Astrocyte (in vitro differentiated cells and primary cell): ENCODE measurements around the gene STK35. TPM values are rescaled to one million over a fixed set of nuclear protein-coding genes. Genes with fewer than 3 reads are reported as not detected.

ENCODE experiments used
- DNase-seq: peaks from one replicate; pipeline ENCODE4 v3.0.0-alpha.2; 2010; ENCODE audit warnings: low read depth
- FAIRE-seq: peaks from 2 replicates; lab custom pipeline; 2011; peaks lifted over from hg19 to GRCh38; lab: Jason Lieb, UNC
- H2AFZ ChIP-seq: 2 replicates; pipeline ENCODE4 v1.6.0; 2012; ENCODE audit warnings: low read depth, low read length, inconsistent platforms
- H3K27ac ChIP-seq: 2 replicates; pipeline ENCODE4 v1.5.1; 2011; ENCODE audit warnings: low read depth, low read length, inconsistent platforms
- H3K27me3 ChIP-seq: 2 replicates; pipeline ENCODE4 v1.6.0; 2011; ENCODE audit warnings: low read length, inconsistent platforms; ENCODE audit not compliant: insufficient read depth
- H3K36me3 ChIP-seq: 2 replicates; pipeline ENCODE4 v1.5.1; 2011; ENCODE audit warnings: low read length, inconsistent platforms; ENCODE audit not compliant: insufficient read depth
- H3K4me1 ChIP-seq: 2 replicates; pipeline ENCODE4 v1.5.1; 2011; ENCODE audit warnings: low read length, inconsistent platforms; ENCODE audit not compliant: insufficient read depth
- H3K4me2 ChIP-seq: 2 replicates; pipeline ENCODE4 v1.6.0; 2012; ENCODE audit warnings: low read length, inconsistent platforms
- H3K4me3 ChIP-seq: 2 replicates; pipeline ENCODE4 v1.5.1; 2011; ENCODE audit warnings: low read depth, mild to moderate bottlenecking, low read length, inconsistent platforms; ENCODE audit not compliant: insufficient read depth
- H3K79me2 ChIP-seq: 2 replicates; pipeline ENCODE4 v1.6.0; 2012; ENCODE audit warnings: mild to moderate bottlenecking, low read length, inconsistent platforms; ENCODE audit not compliant: insufficient read depth
- H3K9ac ChIP-seq: 2 replicates; pipeline ENCODE4 v1.6.0; 2012; ENCODE audit warnings: mild to moderate bottlenecking, low read length, inconsistent platforms
- H3K9me3 ChIP-seq: 2 replicates; pipeline ENCODE4 v1.5.1; 2012; ENCODE audit warnings: low read depth, mild to moderate bottlenecking, low read length, inconsistent platforms; ENCODE audit not compliant: insufficient read depth
- H4K20me1 ChIP-seq: 2 replicates; pipeline ENCODE4 v1.6.0; 2012; ENCODE audit warnings: low read length, inconsistent platforms; ENCODE audit not compliant: insufficient read depth
- H3K27ac Mint-ChIP-seq: one replicate; pipeline ENCODE4 v1.8.0; 2021; ENCODE audit warnings: mild to moderate bottlenecking, mixed read lengths; ENCODE audit not compliant: unreplicated experiment
- H3K27me3 Mint-ChIP-seq: one replicate; pipeline ENCODE4 v1.8.0; 2021; ENCODE audit warnings: low read depth, mixed read lengths; ENCODE audit not compliant: unreplicated experiment
- H3K36me3 Mint-ChIP-seq: one replicate; pipeline ENCODE4 v1.8.0; 2021; ENCODE audit warnings: low read depth, mixed read lengths; ENCODE audit not compliant: unreplicated experiment
- H3K4me1 Mint-ChIP-seq: one replicate; pipeline ENCODE4 v1.8.0; 2021; ENCODE audit warnings: low read depth, mixed read lengths; ENCODE audit not compliant: unreplicated experiment
- H3K4me3 Mint-ChIP-seq: one replicate; pipeline ENCODE4 v1.8.0; 2021; ENCODE audit warnings: mild to moderate bottlenecking, moderate library complexity, mixed read lengths; ENCODE audit not compliant: unreplicated experiment
- H3K9me3 Mint-ChIP-seq: one replicate; pipeline ENCODE4 v1.8.0; 2021; ENCODE audit warnings: mild to moderate bottlenecking, mixed read lengths; ENCODE audit not compliant: unreplicated experiment
- CTCF ChIP-seq: IDR thresholded peaks from 2 replicates; pipeline ENCODE4 v1.5.1; 2011; ENCODE audit warnings: low read depth, mild to moderate bottlenecking, inconsistent platforms, low read length, moderate library complexity; ENCODE audit not compliant: insufficient read depth
- EZH2 ChIP-seq: IDR thresholded peaks from 2 replicates; pipeline ENCODE4 v1.6.1; 2012; ENCODE audit warnings: mild to moderate bottlenecking, low read length, inconsistent platforms; ENCODE audit not compliant: insufficient read depth
- total RNA-seq: library from RNA; stranded (reverse); gene quantifications from 2 replicates; pipeline ENCODE4 v1.2.1, GENCODE V29; 2021

STK35 gene
- total RNA-seq, 1 donor from 2014 or later: 18.6 TPM

GRCh38 chr20:2195614-2196013 lies 94.0 kb downstream of the STK35 start:
- no peaks in the 10 kb centered on the region for H3K36me3 Mint-ChIP-seq
- FAIRE-seq: no peak
- no peak overlapping the region for H3K27ac Mint-ChIP-seq

GRCh38 chr20:2197166-2197565 lies 95.5 kb downstream of the STK35 start:
- H3K27ac ChIP-seq: no peak overlapping the region
- H3K4me1 ChIP-seq: no peaks in the 10 kb centered on the region
- TF ChIP-seq EZH2: no peak
- no peak for TF ChIP-seq CTCF
- Mint-ChIP-seq H3K4me3 (no peak overlapping the region), H3K27me3 (peaks cover 18% of the 10 kb centered on the region), H3K36me3 (no peaks in the 10 kb centered on the region), H3K27ac (no peak overlapping the region), H3K4me1 (no peaks in the 10 kb centered on the region), H3K9me3 (no peaks in the 10 kb centered on the region)
- H3K27me3 ChIP-seq: no peaks in the 10 kb centered on the region
- no peaks in the 10 kb centered on the region for H3K79me2 ChIP-seq
- H3K4me2 ChIP-seq: no peak overlapping the region
- DNase-seq (no peak), FAIRE-seq (no peak)
- no peak overlapping the region for H3K9ac ChIP-seq
- H3K4me3 ChIP-seq: no peak overlapping the region
- no peak overlapping the region for H2AFZ ChIP-seq
- H4K20me1 ChIP-seq: no peaks in the 10 kb centered on the region
- H3K9me3 ChIP-seq: no peaks in the 10 kb centered on the region
- no peaks in the 10 kb centered on the region for H3K36me3 ChIP-seq

More at GRCh38 chr20:2195614-2196013, 94.0 kb downstream of the STK35 start:
- H3K4me1 ChIP-seq: no peaks in the 10 kb centered on the region
- H3K27me3 ChIP-seq: no peaks in the 10 kb centered on the region
- Mint-ChIP-seq H3K9me3 (peaks cover 1% of the 10 kb centered on the region), H3K27me3 (peaks cover 21% of the 10 kb centered on the region), H3K4me3 (no peak overlapping the region), H3K4me1 (no peaks in the 10 kb centered on the region)
- no peaks in the 10 kb centered on the region for H3K79me2 ChIP-seq
- no peaks in the 10 kb centered on the region for H3K36me3 ChIP-seq
- no peak overlapping the region for H3K4me3 ChIP-seq
- no peaks in the 10 kb centered on the region for H4K20me1 ChIP-seq
- no peaks in the 10 kb centered on the region for H3K9me3 ChIP-seq
- no peak overlapping the region for H2AFZ ChIP-seq
- TF ChIP-seq CTCF (no peak), EZH2 (no peak)
- H3K9ac ChIP-seq: no peak overlapping the region
- H3K4me2 ChIP-seq: no peak overlapping the region
- DNase-seq: no peak
- no peak overlapping the region for H3K27ac ChIP-seq

Other genes with a start within 250 kb of the STK35 start
- gene SIRPA, start 206.4 kb upstream of the STK35 start, total RNA-seq: 35.5 and 52.4 TPM in 2 replicates
- not detected in 2 replicates for gene PDYN, start 107.8 kb upstream of the STK35 start, total RNA-seq
- gene TGM3, start 194.2 kb downstream of the STK35 start, total RNA-seq: not detected in 2 replicates